ENCODE results near the gene HEATR5B. TPM values are rescaled to one million over a fixed set of nuclear protein-coding genes. Genes with fewer than 3 reads are reported as not detected.

HEATR5B gene
- polyA plus RNA-seq, 1 of the 3 experiments (the other 2 are of a cell fraction): 10.8 TPM

DNA sequence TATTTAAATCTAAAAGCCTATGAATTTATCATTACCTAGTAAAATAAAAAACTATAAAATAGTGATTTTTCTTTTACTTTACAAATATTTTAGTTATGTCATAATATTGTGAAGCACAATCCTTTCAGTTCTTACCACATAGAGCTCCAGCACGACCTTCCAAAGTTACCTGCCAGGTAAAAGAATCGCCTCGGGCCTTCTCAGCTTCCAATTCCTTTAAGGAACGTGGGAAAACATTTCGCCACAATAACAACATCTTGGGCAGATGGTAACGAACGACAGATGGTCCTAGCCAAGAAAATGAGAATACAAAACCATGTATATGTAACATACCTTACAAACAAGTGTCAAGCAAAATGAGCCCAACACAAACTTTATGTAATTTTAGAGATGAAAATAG, 23.7 kb downstream of the HEATR5B start:
- no peaks in the 10 kb centered on the region for H3F3A ChIP-seq (replicated peaks; ENCODE audit: insufficient read depth)
- H2AFZ ChIP-seq (ENCODE audit: low read depth): no peak overlapping the region
- H4K20me1 ChIP-seq (ENCODE audit: insufficient read depth): no peaks in the 10 kb centered on the region
- H3K4me1 ChIP-seq (ENCODE audit: control insufficient read depth in 1 of 2, insufficient read depth in 2 of 2, low read depth in 1 of 2, low read length in 1 of 2): no peaks in the 10 kb centered on the region
- H3K36me3 ChIP-seq (replicated peaks in 1 of 2; ENCODE audit: control insufficient read depth in 1 of 2, insufficient read depth in 2 of 2, low read length in 1 of 2): peaks cover 70 to 76% of the 10 kb centered on the region in 2 experiments
- TF ChIP-seq ELF1 (IDR thresholded peaks at IDR 0.05) (no peak), MXI1 (IDR thresholded peaks at IDR 0.05; ENCODE audit: low read depth, low read length) (no peak), POLR2AphosphoS5 (IDR thresholded peaks at IDR 0.05; ENCODE audit: low read depth, low read length) (no peak), RXRA (IDR thresholded peaks at IDR 0.05; ENCODE audit: borderline replicate concordance, low read depth) (no peak), MEF2A (IDR thresholded peaks at IDR 0.05; ENCODE audit: borderline replicate concordance, low read depth) (no peak), SIN3A (IDR thresholded peaks at IDR 0.05; ENCODE audit: borderline replicate concordance, low read depth, low read length) (no peak), JUND (IDR thresholded peaks at IDR 0.05) (no peak), GATA2 (CRISPR knock-in tag; IDR thresholded peaks at IDR 0.05) (no peak), FOSL2 (IDR thresholded peaks at IDR 0.05; ENCODE audit: borderline replicate concordance, low read depth) (no peak), NFIC (IDR thresholded peaks at IDR 0.05; ENCODE audit: borderline replicate concordance) (no peak), SMC3 (IDR thresholded peaks at IDR 0.05; ENCODE audit: low read depth, low read length) (no peak), TCF12 (IDR thresholded peaks at IDR 0.05) (no peak), RAD21 (IDR thresholded peaks at IDR 0.05; ENCODE audit: low read length) (no peak), TAF1 (IDR thresholded peaks at IDR 0.05; ENCODE audit: borderline replicate concordance, low read depth, low read length) (no peak)
- TF ChIP-seq, protein P1, sequence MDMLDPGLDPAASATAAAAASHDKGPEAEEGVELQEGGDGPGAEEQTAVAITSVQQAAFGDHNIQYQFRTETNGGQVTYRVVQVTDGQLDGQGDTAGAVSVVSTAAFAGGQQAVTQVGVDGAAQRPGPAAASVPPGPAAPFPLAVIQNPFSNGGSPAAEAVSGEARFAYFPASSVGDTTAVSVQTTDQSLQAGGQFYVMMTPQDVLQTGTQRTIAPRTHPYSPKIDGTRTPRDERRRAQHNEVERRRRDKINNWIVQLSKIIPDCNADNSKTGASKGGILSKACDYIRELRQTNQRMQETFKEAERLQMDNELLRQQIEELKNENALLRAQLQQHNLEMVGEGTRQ (IDR thresholded peaks at IDR 0.05; ENCODE audit: borderline replicate concordance, low read depth, low read length): no peak
- TF ChIP-seq, protein P2, sequence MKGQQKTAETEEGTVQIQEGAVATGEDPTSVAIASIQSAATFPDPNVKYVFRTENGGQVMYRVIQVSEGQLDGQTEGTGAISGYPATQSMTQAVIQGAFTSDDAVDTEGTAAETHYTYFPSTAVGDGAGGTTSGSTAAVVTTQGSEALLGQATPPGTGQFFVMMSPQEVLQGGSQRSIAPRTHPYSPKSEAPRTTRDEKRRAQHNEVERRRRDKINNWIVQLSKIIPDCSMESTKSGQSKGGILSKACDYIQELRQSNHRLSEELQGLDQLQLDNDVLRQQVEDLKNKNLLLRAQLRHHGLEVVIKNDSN (IDR thresholded peaks at IDR 0.05; ENCODE audit: borderline replicate concordance, low read depth): no peak
- TF ChIP-seq, protein P3, sequence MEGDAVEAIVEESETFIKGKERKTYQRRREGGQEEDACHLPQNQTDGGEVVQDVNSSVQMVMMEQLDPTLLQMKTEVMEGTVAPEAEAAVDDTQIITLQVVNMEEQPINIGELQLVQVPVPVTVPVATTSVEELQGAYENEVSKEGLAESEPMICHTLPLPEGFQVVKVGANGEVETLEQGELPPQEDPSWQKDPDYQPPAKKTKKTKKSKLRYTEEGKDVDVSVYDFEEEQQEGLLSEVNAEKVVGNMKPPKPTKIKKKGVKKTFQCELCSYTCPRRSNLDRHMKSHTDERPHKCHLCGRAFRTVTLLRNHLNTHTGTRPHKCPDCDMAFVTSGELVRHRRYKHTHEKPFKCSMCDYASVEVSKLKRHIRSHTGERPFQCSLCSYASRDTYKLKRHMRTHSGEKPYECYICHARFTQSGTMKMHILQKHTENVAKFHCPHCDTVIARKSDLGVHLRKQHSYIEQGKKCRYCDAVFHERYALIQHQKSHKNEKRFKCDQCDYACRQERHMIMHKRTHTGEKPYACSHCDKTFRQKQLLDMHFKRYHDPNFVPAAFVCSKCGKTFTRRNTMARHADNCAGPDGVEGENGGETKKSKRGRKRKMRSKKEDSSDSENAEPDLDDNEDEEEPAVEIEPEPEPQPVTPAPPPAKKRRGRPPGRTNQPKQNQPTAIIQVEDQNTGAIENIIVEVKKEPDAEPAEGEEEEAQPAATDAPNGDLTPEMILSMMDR (IDR thresholded peaks at IDR 0.05): no peak
- TF ChIP-seq, protein P4, sequence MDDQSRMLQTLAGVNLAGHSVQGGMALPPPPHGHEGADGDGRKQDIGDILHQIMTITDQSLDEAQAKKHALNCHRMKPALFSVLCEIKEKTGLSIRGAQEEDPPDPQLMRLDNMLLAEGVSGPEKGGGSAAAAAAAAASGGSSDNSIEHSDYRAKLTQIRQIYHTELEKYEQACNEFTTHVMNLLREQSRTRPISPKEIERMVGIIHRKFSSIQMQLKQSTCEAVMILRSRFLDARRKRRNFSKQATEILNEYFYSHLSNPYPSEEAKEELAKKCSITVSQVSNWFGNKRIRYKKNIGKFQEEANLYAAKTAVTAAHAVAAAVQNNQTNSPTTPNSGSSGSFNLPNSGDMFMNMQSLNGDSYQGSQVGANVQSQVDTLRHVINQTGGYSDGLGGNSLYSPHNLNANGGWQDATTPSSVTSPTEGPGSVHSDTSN (IDR thresholded peaks at IDR 0.05): no peak
- TF ChIP-seq, protein P5, sequence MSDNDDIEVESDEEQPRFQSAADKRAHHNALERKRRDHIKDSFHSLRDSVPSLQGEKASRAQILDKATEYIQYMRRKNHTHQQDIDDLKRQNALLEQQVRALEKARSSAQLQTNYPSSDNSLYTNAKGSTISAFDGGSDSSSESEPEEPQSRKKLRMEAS (IDR thresholded peaks at IDR 0.05; ENCODE audit: low read depth): no peak
- no peak for DNase-seq
- H3K9me2 ChIP-seq: no peaks in the 10 kb centered on the region
- H3K27ac ChIP-seq (ENCODE audit: low read depth in 2 of 2, low read length in 1 of 2): no peak overlapping the region
- 93% methylated on average over 7 of the region's 7 CpGs for WGBS (ENCODE audit: low lambda C conversion rate)
- H3K79me2 ChIP-seq (ENCODE audit: insufficient read depth): no peaks in the 10 kb centered on the region
- H3K9ac ChIP-seq: no peak overlapping the region
- ChIA-PET POLR2A (no interaction called here), CTCF (interaction anchor here (0.8 to 1.1 kb wide), 2 partner anchors 9 to 19 kb away, joined by 3 to 4 read pairs; no protein-coding TSS in a partner anchor)
- no peak overlapping the region for H3K4me3 ChIP-seq (ENCODE audit: low read depth in 2 of 2, low read length in 1 of 2)
- no peak overlapping the region for H3K4me2 ChIP-seq
- H3K27me3 ChIP-seq (ENCODE audit: insufficient read depth): no peaks in the 10 kb centered on the region
- H3K9me3 ChIP-seq: no peaks in the 10 kb centered on the region

Measured in SK-N-SH (cell line).